HG03135 (cell line): ENCODE results near the gene GPR32.
"Not testable (repeated sequence)": the region's sequence is repeated elsewhere in the genome, so short reads cannot be mapped to it uniquely, and the experiment has no call there.

ENCODE experiments used
- ATAC-seq: cut with Tn5 transposase; IDR thresholded peaks from one replicate; pipeline ENCODE4 v1.9.1; 2021; ENCODE audit warnings: mild to moderate bottlenecking, moderate library complexity; ENCODE audit not compliant: unreplicated experiment

GPR32 gene

DNA sequence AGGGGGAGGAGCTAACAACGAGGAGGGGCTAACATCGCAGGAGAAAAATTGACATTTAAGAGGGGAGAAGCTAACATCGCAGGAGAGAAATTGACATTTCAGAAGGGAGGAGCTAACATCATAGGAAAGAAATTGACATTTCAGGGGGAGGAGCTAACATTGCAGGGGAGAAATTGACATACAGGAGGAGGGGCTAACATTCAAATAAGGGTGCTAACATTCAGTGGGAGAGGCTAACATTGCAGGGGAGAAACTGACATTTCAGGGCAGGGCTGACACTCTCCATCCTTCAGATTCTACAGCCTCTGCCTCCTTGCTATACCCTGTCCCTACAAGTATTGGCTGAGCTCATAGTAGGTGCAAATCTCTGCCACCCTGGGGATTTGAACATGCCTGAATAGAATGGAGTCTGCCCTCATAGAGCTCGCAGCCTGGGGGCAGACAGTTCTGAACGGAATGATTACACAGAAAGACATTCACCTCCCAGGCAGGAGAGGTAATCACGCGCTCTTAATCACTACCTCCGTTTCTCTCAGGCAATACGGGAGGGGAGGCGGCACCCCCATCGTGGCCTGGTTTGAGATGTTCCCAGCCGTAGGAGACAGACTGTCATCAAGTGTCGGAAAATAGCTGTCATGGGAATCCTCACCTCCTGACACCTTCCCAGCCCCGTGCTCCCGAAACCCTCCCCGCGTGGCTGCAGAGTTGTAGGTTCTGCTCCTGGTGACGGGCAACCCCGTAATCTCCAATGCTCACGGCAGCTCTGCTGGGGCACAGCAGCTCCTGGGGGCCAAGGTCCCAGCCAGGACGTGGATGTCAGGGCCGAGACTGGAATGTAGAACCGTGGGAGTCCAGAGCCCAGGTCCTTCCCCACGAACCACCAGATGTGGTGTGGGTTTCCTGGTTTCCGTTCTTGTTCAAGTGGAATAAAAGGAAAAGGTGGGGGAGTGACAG, 9.5 kb downstream of the GPR32 start:
- no peak for ATAC-seq

DNA sequence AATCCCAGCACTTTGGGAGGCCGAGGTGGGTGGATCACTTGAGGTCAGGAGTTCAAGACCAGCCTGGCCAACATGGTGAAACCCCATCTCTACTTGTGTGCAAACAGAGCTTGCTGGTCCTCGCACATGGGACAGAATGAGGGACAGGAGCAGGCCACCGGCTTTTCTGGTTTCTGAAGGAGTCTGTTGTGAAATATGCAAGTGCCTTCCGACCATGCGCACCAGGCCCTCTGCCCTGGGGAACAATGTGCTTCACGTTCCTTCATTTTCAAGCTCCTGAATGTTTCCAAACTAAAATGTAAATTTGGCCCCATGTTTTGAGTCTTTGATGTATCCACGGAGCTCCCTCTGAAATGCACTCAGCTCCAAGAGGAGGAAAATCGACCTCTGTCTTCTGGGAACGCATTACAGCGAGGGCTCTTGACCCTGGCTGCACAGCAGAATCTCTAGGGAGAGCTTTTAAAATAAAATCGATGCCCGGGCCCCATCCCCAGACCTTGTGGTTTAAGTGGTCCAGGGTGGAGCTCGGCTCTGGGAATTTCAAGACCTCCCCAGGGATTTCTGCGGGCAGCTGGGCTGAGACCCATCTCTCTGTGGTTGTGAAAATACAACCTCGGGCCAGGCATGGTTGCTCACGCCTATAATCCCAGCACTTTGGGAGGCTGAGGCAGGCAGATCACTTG, 10.6 kb downstream of the GPR32 start:
- ATAC-seq = no peak

DNA sequence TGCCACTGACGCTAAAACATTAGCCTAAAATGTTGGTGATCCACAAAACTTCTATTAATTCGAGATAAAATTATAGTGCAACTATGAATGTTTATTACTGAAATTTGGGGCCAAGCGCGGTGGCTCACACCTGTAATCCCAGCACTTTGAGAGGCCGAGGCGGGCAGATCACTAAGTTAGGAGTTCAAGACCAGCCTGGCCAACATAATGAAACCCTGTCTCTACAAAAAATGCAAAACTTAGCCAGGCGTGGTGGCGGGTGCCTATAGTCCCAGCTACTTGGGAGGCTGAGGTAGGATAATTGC, 13.5 kb downstream of the GPR32 start:
- not testable (repeated sequence) for ATAC-seq

DNA sequence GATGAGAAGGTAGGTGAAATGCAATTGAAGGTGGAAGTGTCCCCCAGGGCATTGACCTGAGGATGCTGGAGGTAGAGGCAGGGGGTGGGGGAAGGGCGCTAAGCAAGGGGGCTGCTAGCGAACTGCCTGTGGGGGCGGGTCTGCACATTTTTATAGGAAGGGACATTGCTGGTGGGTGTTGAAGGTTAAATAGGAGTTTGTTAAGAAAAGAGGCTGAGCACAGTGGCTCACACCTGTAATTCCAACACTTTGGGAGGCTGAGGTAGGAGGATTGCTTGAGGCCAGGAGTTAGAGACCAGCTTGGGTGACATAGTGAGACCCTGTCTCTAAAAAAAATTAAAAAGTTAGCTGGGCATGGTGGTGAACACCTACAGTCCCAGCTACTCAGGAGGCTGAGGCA, 14.4 kb downstream of the GPR32 start:
- no peak for ATAC-seq

DNA sequence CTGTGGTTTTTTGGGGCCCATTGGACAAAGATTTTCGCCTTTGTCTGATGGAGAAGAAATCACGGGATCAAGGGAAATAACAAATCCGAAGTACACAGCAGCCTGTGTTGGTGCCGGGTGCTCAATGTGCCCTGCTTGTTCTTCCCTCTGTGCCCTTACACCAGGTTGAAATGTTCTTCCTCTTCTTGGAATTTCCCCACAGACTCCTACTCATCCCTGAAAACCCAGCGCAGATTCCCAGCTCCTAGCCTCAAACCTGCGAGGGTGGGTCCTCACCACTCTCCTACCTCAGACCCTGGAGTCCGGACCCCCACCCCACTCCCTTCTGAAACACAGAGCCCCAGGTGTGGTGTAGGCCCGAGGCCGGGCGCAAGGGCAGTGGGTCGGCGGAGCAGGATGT, 15.1 kb downstream of the GPR32 start:
- no peak for ATAC-seq

DNA sequence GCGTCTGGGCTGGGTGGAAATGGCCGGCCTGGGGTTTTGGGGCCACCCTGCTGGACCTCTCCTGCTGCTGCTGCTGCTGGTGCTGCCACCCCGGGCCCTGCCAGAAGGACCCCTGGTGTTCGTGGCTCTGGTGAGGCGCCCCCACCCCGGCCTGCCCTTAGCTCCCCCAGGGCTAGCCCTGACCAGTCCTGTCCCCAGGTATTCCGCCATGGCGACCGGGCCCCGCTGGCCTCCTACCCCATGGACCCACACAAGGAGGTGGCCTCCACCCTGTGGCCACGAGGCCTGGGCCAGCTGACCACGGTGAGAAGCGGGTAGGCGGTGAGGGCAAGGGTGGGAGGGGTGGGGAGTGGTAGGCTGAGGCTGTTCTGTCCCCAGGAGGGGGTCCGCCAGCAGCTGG, 20.1 kb downstream of the GPR32 start, which contains the start of gene ACP4:
ACP4 (plus strand) TSS at position 20 of the 400 bp plus-strand sequence; CDS start at position 20, 0 bp downstream.
- ATAC-seq = no peak

DNA sequence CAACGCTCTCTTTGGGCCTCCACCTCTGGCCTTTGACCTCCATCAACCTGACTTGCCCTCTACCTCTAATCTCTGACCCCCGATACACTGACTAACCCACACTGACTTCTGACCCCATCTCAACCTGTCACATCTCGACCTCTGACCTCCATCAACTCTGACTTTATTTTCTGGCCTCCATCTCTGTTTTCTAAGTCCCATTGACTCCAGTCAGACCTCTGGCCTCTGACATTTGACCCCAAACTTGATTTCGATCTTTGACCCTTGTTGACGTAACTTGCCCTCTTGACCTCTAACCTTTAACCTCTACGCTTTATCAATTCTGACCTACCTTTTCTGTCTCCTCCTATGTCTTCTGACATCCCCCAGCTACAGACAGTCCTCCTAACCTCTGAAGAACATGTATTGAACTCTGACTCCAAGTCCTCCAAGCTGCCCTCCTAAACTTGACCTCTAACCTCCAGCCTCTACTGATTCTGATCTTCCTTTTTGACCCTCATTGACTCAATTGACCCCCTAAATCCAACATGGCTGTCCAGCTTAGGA, 20.7 kb downstream of the GPR32 start:
- no peak for ATAC-seq

DNA sequence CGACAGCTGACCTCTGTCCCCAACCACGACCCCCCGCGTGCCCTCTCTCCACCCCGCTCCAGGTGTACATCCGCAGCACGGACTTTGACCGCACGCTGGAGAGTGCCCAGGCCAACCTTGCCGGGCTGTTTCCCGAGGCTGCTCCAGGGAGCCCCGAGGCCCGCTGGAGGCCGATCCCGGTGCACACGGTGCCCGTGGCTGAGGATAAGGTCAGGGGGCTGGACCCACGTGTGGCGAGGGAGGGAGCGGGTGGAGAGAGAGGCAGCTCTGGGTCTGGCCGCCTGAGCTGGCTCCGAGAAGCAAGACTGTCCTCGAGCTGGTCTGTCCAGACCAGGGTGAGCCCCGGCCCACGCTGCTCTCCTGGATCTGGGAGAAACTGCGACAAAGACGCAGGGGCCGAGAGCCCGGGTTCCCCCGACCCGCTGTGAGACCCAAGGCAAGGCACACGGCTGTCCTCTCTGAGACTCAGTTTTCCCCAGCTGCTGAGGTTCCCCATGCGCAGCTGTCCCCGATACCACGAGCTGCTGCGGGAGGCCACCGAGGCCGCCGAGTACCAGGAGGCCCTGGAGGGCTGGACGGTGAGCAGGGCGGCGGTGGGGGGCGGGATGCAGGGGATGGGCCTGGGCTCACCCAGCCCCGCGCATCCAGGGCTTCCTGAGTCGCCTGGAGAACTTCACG, 21.5 kb downstream of the GPR32 start:
- no peak for ATAC-seq

DNA sequence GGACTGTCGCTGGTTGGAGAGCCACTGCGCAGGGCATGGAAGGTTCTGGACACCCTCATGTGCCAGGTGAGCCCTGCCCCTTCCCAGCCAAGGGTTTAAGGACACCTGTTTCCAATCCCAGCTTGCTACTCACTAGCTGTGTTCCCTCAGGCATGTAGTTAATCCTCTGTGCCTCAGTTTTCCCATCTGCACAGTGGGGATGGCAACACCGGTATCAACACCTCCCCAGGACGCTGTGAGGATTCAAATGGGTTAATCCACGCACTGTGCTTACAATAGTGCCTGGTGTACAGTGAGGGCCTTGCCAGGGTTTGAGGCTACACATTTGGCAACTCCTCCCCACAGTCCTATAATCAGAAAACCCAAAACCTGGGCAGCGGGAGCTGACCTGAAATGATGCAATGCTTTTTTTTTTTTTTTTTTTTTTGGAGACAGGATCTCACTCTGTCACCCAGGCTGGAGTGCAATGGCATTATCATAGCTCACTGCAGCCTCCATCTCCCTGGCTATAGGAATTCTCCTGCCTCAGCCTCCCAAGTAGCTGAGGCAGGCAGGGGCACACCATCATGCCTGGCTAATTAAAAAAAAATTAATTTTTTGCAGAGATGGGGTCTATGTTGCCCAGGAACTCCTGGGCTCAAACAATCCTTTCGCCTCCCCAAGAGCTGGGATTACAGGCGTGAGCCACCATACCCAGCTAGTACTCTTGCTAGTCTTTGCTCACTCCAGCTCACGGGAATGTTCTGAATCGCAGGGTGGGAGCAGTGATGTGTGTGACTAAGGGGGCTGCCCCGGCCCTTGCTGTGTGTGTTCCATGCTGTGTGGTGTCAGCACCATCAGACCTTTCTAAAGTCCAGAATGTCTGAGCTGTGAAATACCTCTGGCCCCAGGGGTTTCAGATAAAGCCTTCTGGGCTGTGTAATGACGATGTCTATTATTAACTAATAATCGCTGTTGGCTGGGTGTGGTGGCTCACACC, 22.3 kb downstream of the GPR32 start:
- no peak for ATAC-seq

DNA sequence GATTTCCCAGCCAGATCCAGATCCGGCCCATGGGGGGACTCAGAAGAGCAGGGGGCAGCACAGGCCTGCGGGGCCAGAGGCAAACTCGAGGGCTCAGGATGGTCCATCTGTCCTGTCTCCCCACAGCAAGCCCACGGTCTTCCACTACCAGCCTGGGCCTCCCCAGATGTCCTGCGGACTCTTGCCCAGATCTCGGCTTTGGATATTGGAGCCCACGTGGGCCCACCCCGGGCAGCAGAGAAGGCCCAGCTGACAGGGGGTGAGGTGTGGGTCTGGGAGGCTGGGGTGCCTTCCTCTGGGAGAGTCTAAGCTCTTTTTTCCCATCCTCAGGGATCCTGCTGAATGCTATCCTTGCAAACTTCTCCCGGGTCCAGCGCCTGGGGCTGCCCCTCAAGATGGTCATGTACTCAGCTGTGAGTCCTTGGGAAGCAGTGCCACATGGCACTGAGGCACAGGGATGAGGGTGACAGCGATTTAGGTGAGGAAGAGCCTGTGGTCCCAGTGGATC, 23.3 kb downstream of the GPR32 start:
- ATAC-seq = no peak

DNA sequence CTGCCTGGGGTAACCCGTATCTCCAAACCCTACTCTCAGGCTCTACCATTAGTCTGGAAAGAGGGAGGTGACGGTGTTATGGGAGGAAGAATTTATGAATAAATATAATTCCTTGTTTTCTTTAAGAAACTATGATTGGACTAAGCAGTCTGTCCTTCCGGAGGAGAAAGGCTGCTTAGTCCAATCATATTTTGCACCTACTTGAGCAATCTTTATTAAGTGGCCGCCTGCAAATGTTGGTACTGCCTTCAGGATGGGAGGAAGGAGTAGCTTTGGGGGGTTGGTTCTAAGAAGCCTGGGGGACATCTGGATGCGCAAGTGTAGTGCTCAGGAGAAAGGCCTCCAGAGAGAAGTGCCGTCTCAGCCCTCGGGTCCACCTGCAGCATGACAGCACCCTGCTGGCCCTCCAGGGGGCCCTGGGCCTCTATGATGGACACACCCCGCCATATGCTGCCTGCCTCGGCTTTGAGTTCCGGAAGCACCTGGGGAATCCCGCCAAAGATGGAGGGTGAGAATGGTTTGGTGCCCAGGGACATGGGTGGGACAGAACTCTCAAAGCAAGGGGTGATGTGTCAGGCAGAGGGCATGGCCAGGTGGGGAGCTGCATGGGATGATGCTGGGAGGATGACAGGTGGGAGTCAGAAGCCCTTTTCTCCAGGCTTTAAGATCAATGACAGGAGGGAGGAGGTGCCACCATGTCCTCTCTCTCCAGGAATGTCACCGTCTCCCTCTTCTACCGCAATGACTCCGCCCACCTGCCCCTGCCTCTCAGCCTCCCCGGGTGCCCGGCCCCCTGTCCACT, 24.0 kb downstream of the GPR32 start:
- ATAC-seq = no peak

DNA sequence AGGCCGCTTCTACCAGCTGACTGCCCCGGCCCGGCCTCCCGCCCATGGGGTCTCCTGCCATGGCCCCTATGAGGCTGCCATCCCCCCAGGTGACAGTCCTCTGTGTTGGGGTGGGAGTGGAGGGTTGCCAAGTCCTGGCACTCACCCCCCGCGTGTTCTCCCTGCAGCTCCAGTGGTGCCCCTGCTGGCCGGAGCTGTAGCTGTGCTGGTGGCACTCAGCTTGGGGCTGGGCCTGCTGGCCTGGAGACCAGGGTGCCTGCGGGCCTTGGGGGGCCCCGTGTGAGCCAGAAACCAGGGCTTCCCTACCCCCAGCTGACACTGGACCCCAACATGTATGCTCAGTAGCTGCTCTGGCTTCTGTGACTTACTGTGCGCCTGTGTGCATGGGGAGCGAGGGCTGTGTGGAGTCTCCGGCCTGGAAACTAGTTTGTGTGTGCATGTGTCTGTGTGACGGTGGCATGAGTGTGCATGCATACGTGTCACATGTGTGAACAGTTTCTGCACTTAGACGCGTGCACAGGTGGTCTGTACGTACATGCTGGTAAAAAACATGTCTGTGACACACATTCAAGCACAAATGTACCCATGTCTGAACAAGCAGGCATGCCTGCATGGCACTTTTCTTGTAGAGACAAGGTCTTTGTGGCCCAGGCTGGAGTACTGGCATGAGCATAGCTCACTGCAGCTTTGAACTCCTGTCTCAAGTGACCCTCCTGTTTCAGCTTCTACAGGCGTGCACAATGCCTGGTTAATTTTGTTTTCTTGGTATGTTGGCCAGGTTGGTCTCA, 24.8 kb downstream of the GPR32 start:
- no peak for ATAC-seq

DNA sequence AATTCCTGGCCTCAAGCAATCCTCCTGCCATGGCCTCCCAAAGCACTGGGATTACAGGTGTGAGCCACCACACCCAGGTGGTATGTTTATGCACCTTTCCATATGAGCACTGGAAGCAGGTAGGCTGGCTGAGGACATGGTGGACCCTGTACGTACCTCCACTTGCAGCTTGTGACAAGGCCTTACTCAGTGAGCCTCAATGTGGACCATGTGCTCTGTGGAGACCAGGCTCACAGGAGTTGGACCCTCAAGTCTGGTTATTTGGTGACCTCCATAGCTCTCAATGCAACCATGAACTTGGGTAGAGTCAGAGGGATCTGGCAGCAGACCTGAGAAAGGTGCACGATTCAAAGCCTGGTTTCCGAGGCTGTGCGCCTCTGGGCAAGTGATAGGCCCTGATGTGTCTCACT, 25.4 kb downstream of the GPR32 start:
- ATAC-seq = no peak

DNA sequence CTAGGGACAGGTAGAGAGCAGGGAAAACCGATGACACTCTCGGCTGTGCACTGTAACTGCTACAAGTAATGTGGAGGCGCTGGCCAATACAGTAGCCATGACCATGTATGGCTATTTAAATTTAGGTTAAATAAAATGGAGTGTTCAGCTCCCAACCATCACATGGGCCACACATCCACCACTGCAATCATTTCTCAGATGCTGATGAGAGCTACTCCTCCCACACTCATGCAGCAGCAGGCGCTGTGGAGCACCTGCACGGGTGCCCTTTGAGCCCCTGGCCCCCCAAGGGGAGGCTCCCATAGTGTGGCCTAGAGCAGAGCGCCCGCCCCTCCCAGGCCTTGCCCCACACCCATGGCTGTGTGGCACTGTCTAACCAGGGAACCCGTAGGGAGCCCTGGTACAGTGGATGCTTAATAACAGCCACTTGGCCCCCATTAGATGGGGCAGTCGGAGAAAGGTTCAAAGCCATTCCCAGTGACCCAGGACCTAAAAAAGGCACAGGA, 25.9 kb downstream of the GPR32 start:
- ATAC-seq = no peak

DNA sequence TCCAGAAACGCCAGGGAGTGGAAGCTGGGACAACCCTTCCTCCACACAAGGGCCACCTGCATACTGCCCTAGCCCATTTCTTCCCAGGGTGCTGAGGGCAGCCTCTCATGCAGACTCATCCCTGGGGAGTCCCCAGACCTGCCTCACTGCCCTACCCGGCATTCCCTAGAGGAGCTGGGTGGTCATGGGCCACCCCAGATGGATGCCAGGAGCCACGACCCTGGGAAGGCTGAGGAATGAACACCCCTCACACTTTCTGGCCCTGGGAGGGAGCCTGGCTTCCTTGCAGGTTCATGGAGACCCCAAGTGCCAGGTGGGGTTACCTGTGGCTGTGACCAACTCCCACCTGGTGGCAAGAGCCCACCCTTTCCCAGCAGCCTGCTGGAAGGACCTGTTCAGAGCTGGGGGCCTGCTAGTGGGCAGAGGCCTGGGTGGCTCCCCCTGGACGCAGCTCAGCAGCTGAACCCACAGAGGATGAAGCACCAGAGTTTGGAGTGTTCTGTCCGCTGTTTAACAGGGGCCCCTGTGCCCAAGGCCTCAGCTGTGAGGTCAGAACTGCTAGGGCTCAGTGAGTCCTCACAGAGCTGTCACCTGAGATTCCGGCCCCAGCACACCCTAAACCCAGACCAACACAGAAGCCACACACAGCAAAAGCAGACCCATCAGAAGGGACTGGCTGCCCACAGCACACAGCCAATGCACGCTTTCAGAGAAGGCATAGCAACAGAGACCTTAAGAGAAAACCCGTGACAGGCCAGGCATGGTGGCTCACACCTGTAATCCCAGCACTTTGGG, 26.6 kb downstream of the GPR32 start:
- no peak for ATAC-seq

DNA sequence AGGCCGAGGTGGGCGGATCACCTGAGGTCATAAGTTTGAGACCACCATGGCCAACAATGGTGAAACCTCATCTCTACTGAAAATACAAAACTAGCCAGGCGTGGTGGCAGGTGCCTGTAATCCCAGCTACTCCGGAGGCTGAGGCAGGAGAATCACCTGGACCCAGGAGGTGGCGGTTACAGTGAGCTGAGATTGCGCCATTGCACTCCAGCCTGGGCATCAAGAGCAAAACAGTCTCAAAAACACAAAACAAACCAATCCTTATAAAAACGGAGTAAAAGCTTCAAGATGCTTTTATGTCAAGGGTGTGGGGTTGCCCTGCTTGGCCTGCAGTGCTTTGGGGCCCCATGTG, 27.1 kb downstream of the GPR32 start:
- ATAC-seq = no peak
